Activated CD4-positive, alpha-beta T cell treated with anti-CD3 and anti-CD28 coated beads, Interleukin-10, Interleukin-2, amounts not matched to agents 100 ng/mL and 50 ng/mL, durations not matched to agents 16 hours and 8 hours (primary cell): ENCODE measurements around the gene DSG2.
A peak's percentile ranks its signal among the peaks of the same experiment; 100 is the strongest.
"Not testable (repeated sequence)": the region's sequence is repeated elsewhere in the genome, so short reads cannot be mapped to it uniquely, and the experiment has no call there.

ENCODE experiments used
- DNase-seq: peaks from one replicate; pipeline ENCODE4 v3.0.0-alpha.2; 2020

DSG2 gene

GRCh38 chr18:31497836-31498573 is at the start of gene DSG2:
TSS of gene DSG2 (plus strand) at chr18:31498177. CDS start at chr18:31498252, 75 bp downstream.
- peak; percentile 23 for DNase-seq

- DNase-seq: no peak
These were observed 47.6 kb upstream of the DSG2 start for GRCh38 chr18:31450409-31450808.

- no peak for DNase-seq
These were observed 46.4 kb upstream of the DSG2 start for GRCh38 chr18:31451625-31452024.

GRCh38 chr18:31454066-31454708 is 43.8 kb upstream of the DSG2 start:
- no peak for DNase-seq

GRCh38 chr18:31469629-31470028 is 28.3 kb upstream of the DSG2 start:
- no peak for DNase-seq

DNA sequence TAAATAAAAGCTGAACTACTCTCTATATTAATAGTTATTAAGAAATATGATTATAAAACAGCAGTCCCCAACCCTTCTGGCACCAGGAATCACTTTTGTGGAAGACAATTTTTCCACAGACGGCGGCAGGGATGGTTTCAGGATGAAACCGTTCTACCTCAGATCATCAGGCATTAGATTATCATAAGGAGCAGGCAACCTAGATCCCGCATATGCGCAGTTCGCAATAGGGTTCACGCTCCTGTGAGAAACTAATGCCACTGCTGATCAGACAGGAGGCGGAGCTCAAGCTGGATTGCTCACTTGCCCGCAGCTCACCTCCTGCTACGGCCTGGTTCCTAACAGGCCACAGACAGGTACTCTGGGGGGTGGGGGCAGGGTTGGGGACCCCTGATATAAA is 19.3 kb upstream of the DSG2 start:
- DNase-seq: no peak

DNA sequence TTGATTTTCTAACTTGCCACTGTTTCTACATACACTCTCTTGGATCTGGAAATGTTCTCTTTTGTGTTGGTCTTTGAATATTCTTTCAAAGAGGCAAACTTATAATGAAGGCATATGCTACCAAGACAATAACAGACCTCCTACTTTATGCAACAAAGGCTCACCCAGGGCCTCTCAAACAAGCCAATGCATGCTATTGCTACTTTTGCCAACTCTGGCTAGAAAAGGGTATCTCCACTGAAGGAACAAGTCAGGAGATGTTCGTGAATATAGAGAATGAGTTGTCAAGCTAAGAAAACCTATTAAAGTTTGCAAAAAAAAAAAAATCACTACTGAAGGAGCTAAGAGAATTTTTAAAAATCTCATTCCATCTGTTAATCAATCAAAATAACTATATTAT is 15.9 kb upstream of the DSG2 start:
- DNase-seq: no peak

DNA sequence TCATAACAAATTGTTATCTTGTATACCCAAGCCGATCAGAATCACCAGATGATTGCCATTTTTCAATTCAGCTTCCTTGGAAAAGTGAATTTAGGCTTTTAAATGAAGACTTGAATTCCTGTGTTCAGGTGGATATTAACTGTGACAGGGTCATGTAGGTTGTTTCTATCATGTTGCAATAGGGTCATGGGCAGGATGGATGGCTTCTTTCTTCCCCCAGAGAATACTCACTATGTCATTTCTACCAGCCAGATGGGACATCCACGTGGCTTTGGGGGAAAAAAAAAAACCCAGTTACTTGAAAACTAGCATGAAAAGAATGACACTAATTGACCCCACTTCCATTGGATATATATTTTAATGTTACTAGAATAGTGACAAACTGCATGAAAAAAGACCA is 14.6 kb upstream of the DSG2 start:
- DNase-seq: no peak

GRCh38 chr18:31484461-31484860 is 13.5 kb upstream of the DSG2 start:
- no peak for DNase-seq

- DNase-seq: no peak
These were observed 11.8 kb upstream of the DSG2 start for GRCh38 chr18:31486165-31486564.

GRCh38 chr18:31487246-31488015 is 10.5 kb upstream of the DSG2 start:
- no peak for DNase-seq

- DNase-seq: no peak
These were observed 8.7 kb upstream of the DSG2 start for GRCh38 chr18:31489311-31489710.

DNA sequence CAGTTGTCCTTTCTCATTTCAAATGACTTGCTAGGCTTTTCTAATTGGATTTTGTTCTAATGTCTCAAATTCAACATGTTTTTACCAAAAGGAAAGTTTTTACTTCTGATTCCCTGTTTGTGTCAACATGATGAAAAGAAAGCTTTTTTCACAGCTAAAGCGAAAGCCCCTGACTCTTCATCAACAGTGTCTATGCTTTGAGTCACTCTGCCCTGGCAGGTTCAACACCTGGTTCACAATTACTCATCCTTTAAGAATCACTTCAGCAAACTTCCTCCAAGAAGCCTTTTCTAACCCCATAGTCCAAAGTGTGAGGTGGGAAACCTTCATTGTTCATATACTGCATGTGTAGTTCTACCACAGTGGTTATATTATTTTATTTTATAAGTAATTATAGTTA is 7.6 kb upstream of the DSG2 start:
- DNase-seq: peak; percentile 35

DNA sequence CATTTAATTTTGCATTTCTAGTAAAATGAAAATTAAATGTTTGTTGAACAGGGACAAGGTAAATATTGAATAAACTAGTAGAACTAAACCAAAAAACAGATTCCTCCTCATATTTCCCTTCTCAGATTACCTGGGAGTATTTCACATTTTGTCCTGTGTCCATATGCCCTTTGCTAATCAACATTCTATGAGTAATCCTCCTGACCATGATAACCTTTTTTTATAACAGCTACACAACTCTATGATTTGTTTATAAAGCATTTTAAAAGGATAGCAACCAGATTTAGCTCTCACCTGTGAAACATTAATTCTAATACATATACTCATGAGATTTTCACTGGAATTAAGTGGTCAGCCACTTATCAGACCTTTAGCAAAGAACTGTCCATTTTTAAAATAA is 7.1 kb upstream of the DSG2 start:
- DNase-seq: no peak

GRCh38 chr18:31491586-31491985 is 6.4 kb upstream of the DSG2 start:
- no peak for DNase-seq

DNA sequence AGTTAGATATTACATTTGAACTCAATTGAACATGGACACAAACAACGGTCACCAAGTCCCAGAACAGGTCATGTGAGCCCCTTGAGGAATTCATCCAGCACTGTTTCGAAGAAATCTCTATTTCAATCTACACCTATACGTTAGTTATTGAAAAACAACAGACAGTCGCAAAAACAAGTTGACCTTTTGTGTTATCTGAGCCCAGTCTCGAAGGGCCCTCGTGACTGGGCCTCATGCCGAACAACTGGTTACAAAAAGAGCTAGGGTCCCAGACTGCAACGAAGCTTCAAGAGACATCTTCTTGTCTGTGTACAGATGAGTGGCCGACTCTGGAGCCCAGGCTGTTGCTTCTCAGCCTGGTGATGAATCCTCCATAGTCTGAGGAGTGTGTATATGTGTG is 5.3 kb upstream of the DSG2 start:
- DNase-seq: no peak

DNA sequence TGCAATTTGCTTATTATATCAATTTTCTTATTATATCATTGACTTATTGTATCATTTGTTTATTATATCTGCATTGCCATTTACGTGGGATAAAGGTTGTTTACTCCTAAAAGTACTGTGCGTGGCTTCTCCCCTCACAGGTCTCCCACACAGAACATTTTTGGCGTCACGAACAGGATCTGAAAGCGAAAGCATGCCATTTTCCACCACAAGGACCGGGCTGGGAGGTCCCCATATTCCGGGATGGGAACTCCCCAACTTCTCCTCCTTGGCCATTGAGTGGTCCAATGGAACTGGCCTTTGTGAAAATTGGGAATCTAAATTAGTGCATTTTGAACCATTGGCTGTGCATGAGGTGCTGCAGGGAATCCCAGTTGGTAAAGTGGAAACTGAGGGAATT is 4.8 kb upstream of the DSG2 start:
- DNase-seq: no peak

GRCh38 chr18:31493941-31494340 is 4.0 kb upstream of the DSG2 start:
- DNase-seq: no peak

- not testable (repeated sequence) for DNase-seq
These were observed 3.2 kb upstream of the DSG2 start for GRCh38 chr18:31494705-31495244.

DNA sequence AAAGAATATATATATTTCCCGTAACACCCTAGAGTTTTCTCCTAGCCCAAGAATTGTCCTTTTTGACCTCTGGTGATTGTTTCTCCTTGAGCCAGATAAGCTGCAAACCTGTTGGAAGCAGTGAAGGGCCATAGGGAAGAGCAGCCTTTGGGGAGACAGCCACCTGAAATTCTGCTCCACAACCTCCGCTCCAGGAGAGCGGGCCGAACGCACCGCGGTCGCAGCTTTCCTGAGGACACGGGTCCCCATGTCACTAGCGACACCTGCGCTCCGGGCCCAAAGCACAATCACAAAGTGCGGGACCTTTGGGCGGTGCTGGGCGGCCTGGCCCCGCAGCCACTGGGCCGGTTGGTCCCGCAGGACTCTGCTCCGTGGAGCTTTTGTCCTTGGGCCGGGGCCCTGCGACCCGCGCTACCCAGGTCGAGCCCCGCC is 557 bp upstream of the DSG2 start:
- no peak for DNase-seq

GRCh38 chr18:31498574-31499524 is 872 bp downstream of the DSG2 start:
- no peak for DNase-seq

GRCh38 chr18:31500051-31500688 is 2.2 kb downstream of the DSG2 start:
- DNase-seq: no peak
